ENCODE results near the gene PLCB1. TPM values are rescaled to one million over a fixed set of nuclear protein-coding genes. Genes with fewer than 3 reads are reported as not detected.

Gene PLCB1
- total RNA-seq, 1 experiment from 2014 or later: 11.3 TPM

- DNase-seq (ENCODE audit: low spot score): no peak
- peaks cover 8% of the 10 kb centered on the region for H3K4me1 Mint-ChIP-seq
- ATAC-seq: no peak
- CTCF ChIA-PET: no interaction called here
- no peaks in the 10 kb centered on the region for H3K27me3 Mint-ChIP-seq (ENCODE audit: low read depth)
- no peak for TF ChIP-seq ETV6 (CRISPR knock-in tag; IDR thresholded peaks at IDR 0.05)
- TF ChIP-seq, protein P1, sequence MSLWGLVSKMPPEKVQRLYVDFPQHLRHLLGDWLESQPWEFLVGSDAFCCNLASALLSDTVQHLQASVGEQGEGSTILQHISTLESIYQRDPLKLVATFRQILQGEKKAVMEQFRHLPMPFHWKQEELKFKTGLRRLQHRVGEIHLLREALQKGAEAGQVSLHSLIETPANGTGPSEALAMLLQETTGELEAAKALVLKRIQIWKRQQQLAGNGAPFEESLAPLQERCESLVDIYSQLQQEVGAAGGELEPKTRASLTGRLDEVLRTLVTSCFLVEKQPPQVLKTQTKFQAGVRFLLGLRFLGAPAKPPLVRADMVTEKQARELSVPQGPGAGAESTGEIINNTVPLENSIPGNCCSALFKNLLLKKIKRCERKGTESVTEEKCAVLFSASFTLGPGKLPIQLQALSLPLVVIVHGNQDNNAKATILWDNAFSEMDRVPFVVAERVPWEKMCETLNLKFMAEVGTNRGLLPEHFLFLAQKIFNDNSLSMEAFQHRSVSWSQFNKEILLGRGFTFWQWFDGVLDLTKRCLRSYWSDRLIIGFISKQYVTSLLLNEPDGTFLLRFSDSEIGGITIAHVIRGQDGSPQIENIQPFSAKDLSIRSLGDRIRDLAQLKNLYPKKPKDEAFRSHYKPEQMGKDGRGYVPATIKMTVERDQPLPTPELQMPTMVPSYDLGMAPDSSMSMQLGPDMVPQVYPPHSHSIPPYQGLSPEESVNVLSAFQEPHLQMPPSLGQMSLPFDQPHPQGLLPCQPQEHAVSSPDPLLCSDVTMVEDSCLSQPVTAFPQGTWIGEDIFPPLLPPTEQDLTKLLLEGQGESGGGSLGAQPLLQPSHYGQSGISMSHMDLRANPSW (CRISPR knock-in tag; conservative IDR thresholded peaks at IDR 0.05; ENCODE audit: low read depth): no peak
- TF ChIP-seq, protein P2, sequence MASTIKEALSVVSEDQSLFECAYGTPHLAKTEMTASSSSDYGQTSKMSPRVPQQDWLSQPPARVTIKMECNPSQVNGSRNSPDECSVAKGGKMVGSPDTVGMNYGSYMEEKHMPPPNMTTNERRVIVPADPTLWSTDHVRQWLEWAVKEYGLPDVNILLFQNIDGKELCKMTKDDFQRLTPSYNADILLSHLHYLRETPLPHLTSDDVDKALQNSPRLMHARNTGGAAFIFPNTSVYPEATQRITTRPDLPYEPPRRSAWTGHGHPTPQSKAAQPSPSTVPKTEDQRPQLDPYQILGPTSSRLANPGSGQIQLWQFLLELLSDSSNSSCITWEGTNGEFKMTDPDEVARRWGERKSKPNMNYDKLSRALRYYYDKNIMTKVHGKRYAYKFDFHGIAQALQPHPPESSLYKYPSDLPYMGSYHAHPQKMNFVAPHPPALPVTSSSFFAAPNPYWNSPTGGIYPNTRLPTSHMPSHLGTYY (CRISPR knock-in tag; IDR thresholded peaks at IDR 0.05): no peak
- TF ChIP-seq, protein P3, sequence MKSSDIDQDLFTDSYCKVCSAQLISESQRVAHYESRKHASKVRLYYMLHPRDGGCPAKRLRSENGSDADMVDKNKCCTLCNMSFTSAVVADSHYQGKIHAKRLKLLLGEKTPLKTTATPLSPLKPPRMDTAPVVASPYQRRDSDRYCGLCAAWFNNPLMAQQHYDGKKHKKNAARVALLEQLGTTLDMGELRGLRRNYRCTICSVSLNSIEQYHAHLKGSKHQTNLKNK (CRISPR knock-in tag; IDR thresholded peaks at IDR 0.05): no peak
- no peak for TF ChIP-seq CREB1 (CRISPR knock-in tag; IDR thresholded peaks at IDR 0.05)
- no peak for TF ChIP-seq ZNF263 (CRISPR knock-in tag; IDR thresholded peaks at IDR 0.05; ENCODE audit: low read depth)
- no peak for TF ChIP-seq ZNF317 (CRISPR knock-in tag; IDR thresholded peaks at IDR 0.05; ENCODE audit: borderline replicate concordance, low read depth)
- TF ChIP-seq ZNF281 (CRISPR knock-in tag; IDR thresholded peaks at IDR 0.05): no peak
- TF ChIP-seq ATF6 (CRISPR knock-in tag; IDR thresholded peaks at IDR 0.05): no peak
- TF ChIP-seq, protein P4, sequence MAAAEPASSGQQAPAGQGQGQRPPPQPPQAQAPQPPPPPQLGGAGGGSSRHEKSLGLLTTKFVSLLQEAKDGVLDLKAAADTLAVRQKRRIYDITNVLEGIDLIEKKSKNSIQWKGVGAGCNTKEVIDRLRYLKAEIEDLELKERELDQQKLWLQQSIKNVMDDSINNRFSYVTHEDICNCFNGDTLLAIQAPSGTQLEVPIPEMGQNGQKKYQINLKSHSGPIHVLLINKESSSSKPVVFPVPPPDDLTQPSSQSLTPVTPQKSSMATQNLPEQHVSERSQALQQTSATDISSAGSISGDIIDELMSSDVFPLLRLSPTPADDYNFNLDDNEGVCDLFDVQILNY (CRISPR knock-in tag; IDR thresholded peaks at IDR 0.05): no peak
- TF ChIP-seq ESRRA (CRISPR knock-in tag; IDR thresholded peaks at IDR 0.05; ENCODE audit: borderline replicate concordance): no peak
- TF ChIP-seq IRF2 (CRISPR knock-in tag; IDR thresholded peaks at IDR 0.05; ENCODE audit: borderline replicate concordance, low read depth): no peak
- TF ChIP-seq ATF1 (CRISPR knock-in tag; IDR thresholded peaks at IDR 0.05): no peak
- TF ChIP-seq, protein P5, sequence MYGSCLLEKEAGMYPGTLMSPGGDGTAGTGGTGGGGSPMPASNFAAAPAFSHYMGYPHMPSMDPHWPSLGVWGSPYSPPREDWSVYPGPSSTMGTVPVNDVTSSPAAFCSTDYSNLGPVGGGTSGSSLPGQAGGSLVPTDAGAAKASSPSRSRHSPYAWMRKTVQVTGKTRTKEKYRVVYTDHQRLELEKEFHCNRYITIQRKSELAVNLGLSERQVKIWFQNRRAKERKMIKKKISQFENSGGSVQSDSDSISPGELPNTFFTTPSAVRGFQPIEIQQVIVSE (CRISPR knock-in tag; IDR thresholded peaks at IDR 0.05; ENCODE audit: borderline replicate concordance): no peak
- TF ChIP-seq, protein P6, sequence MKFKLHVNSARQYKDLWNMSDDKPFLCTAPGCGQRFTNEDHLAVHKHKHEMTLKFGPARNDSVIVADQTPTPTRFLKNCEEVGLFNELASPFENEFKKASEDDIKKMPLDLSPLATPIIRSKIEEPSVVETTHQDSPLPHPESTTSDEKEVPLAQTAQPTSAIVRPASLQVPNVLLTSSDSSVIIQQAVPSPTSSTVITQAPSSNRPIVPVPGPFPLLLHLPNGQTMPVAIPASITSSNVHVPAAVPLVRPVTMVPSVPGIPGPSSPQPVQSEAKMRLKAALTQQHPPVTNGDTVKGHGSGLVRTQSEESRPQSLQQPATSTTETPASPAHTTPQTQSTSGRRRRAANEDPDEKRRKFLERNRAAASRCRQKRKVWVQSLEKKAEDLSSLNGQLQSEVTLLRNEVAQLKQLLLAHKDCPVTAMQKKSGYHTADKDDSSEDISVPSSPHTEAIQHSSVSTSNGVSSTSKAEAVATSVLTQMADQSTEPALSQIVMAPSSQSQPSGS (CRISPR knock-in tag; IDR thresholded peaks at IDR 0.05; ENCODE audit: borderline replicate concordance, low read depth): no peak
- TF ChIP-seq RELA (CRISPR knock-in tag; IDR thresholded peaks at IDR 0.05; ENCODE audit: borderline replicate concordance): no peak
- no peak for TF ChIP-seq MXD4 (CRISPR knock-in tag; IDR thresholded peaks at IDR 0.05; ENCODE audit: borderline replicate concordance)
- H3K36me3 Mint-ChIP-seq: peaks cover 18% of the 10 kb centered on the region
- peaks cover 16% of the 10 kb centered on the region for H3K9me3 Mint-ChIP-seq
- H3K4me3 Mint-ChIP-seq: no peak overlapping the region
- no peak overlapping the region for H3K27ac Mint-ChIP-seq
- POLR2A ChIA-PET: no interaction called here
These were observed 513.3 kb downstream of the PLCB1 start for GRCh38 chr20:8645326-8645725.

Measured in WTC11 (cell line).